SH-SY5Y (cell line): ENCODE results near the gene TRNAU1AP.

Experiments used
- GATA2 ChIP-seq: IDR thresholded peaks from 2 replicates; pipeline ENCODE4 v1.6.1; 2011; ENCODE audit warnings: mild to moderate bottlenecking, low read depth, low read length
- GATA3 ChIP-seq: IDR thresholded peaks from 2 replicates; pipeline ENCODE4 v1.6.1; 2011; ENCODE audit warnings: low read depth, mild to moderate bottlenecking, low read length, moderate library complexity

DNA sequence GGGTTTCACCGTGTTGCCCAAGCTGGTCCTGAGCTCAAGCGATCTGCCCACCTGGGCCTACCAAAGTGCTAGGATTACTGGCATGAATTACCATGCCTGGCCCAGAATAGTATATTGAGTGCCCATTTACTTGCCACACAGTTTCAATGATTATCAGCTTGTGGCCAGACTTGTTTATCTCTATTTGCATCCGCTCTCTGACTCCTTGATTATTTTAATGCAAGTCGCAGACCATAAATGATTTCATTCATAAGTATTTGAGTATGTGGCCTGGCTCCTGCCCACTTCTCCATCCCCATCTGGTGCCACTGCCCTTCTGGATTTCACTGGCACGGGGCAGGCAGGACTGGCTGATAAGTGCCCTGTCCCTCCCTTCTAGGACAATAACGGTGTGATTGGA is 18.2 kb upstream of the TRNAU1AP start:
- TF ChIP-seq GATA2 = no peak
- TF ChIP-seq GATA3 = no peak
